ENCODE results near the gene BBS4. TPM values are rescaled to one million over a fixed set of nuclear protein-coding genes. Genes with fewer than 3 reads are reported as not detected.
A peak's percentile ranks its signal among the peaks of the same experiment; 100 is the strongest.

BBS4 gene
- total and polyA plus RNA-seq, 2 donors (not counting 1 experiment from before 2014, with no cell fraction given) = 13.3 to 34.9 TPM

DNA sequence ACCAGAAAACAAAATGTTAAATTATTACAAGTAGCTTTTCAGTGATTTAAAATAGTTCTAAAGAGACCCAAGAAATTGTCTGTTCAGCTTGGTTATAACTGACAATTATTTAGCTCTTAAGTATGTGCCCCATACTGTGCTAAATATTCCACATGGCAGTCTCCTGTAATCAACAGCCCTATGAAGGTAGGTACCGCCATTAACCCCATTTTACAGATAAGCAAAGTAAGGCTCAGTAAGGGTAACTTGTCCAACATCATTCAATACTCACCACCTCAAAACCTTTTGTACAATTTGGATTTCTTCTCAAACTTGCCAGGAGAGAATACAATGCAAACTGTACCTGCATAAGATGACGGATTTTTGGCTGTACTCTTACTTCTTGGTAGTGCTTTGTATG is 63.7 kb downstream of the BBS4 start:
- no peaks in the 10 kb centered on the region for H3K79me2 ChIP-seq (ENCODE audit: control insufficient read depth, insufficient read depth, low read length)
- H3K4me1 ChIP-seq (ENCODE audit: control insufficient read depth in 2 of 2, insufficient read depth in 2 of 2, low read length in 2 of 2) = peaks cover 12 to 13% of the 10 kb centered on the region in 2 donors
- intact Hi-C loops (cut with micrococcal nuclease) = no loop called here
- no peak overlapping the region for H3K27ac ChIP-seq (ENCODE audit: low read length in 2 of 2)
- DNase-seq (no peak), ATAC-seq (ENCODE audit: low read depth) (no peak)
- H2AFZ ChIP-seq (ENCODE audit: insufficient read depth, low read depth, low read length, poor library complexity, severe bottlenecking) = no peak overlapping the region
- TF ChIP-seq, protein P1, sequence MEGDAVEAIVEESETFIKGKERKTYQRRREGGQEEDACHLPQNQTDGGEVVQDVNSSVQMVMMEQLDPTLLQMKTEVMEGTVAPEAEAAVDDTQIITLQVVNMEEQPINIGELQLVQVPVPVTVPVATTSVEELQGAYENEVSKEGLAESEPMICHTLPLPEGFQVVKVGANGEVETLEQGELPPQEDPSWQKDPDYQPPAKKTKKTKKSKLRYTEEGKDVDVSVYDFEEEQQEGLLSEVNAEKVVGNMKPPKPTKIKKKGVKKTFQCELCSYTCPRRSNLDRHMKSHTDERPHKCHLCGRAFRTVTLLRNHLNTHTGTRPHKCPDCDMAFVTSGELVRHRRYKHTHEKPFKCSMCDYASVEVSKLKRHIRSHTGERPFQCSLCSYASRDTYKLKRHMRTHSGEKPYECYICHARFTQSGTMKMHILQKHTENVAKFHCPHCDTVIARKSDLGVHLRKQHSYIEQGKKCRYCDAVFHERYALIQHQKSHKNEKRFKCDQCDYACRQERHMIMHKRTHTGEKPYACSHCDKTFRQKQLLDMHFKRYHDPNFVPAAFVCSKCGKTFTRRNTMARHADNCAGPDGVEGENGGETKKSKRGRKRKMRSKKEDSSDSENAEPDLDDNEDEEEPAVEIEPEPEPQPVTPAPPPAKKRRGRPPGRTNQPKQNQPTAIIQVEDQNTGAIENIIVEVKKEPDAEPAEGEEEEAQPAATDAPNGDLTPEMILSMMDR (IDR thresholded peaks at IDR 0.05) = no peak
- TF ChIP-seq EZH2 (IDR thresholded peaks at IDR 0.05; ENCODE audit: borderline replicate concordance, insufficient read depth, low read depth, low read length, poor library complexity, severe bottlenecking) = no peak
- no peaks in the 10 kb centered on the region for H3K27me3 ChIP-seq (replicated peaks in 1 of 4; ENCODE audit: control extremely low read depth in 1 of 4, control insufficient read depth in 3 of 4, insufficient read depth in 4 of 4, low read length in 3 of 4)
- H4K20me1 ChIP-seq (ENCODE audit: control insufficient read depth, insufficient read depth, low read length, poor library complexity, severe bottlenecking) = no peaks in the 10 kb centered on the region
- peaks cover 18% of the 10 kb centered on the region for H3K4me1 Mint-ChIP-seq
- H3K4me3 ChIP-seq (ENCODE audit: control extremely low read depth in 1 of 5, extremely low read depth in 1 of 5, insufficient read depth in 1 of 5, low read depth in 2 of 5, low read length in 4 of 5) = no peak overlapping the region
- H3K9ac ChIP-seq (ENCODE audit: low read length) = no peak overlapping the region
- no peaks in the 10 kb centered on the region for H3K9me3 ChIP-seq (ENCODE audit: control extremely low read depth in 1 of 3, control insufficient read depth in 2 of 3, insufficient read depth in 1 of 3, low read length in 2 of 3)
- CTCF ChIA-PET = interaction anchor here (3.8 kb wide), 1 partner anchor 27 kb away, joined by 25 read pairs; no protein-coding TSS in a partner anchor
- WGBS (ENCODE audit: insufficient coverage) = no CpG with 5 or more reads among the region's 2 CpGs
- H3K27ac Mint-ChIP-seq = no peak overlapping the region
- H3K4me2 ChIP-seq (replicated peaks; ENCODE audit: low read depth, low read length, poor library complexity, severe bottlenecking) = no peak overlapping the region
- H3K27me3 Mint-ChIP-seq = no peaks in the 10 kb centered on the region
- POLR2A ChIA-PET = no interaction called here
- no peak overlapping the region for H3K4me3 Mint-ChIP-seq
- H3K36me3 ChIP-seq (replicated peaks in 1 of 2; ENCODE audit: control extremely low read depth in 1 of 2, control insufficient read depth in 1 of 2, extremely low read depth in 1 of 2, insufficient read depth in 2 of 2, low read length in 1 of 2) = peaks cover 0 to 45% of the 10 kb centered on the region in 2 experiments
- peaks cover 2% of the 10 kb centered on the region for H3K9me3 Mint-ChIP-seq (ENCODE audit: insufficient read depth)

- H3K4me2 ChIP-seq (replicated peaks; ENCODE audit: low read depth, low read length, poor library complexity, severe bottlenecking) = no peak overlapping the region
- peak; percentile 48 for DNase-seq
- Mint-ChIP-seq H3K27me3 (no peaks in the 10 kb centered on the region), H3K4me1 (peaks cover 18% of the 10 kb centered on the region), H3K27ac (peak overlapping the region; percentile 78), H3K9me3 (ENCODE audit: insufficient read depth) (no peaks in the 10 kb centered on the region), H3K4me3 (no peak overlapping the region)
- ChIA-PET POLR2A (no interaction called here), CTCF (interaction anchor here (1.2 to 3.8 kb wide), 2 partner anchors 9 to 29 kb away, joined by 3 to 25 read pairs; no protein-coding TSS in a partner anchor)
- ATAC-seq (ENCODE audit: low read depth) = peak; percentile 36
- WGBS (ENCODE audit: insufficient coverage) = 24% methylated on average over 4 of the region's 9 CpGs
- no peak overlapping the region for H2AFZ ChIP-seq (ENCODE audit: insufficient read depth, low read depth, low read length, poor library complexity, severe bottlenecking)
- TF ChIP-seq EZH2 (IDR thresholded peaks at IDR 0.05; ENCODE audit: borderline replicate concordance, insufficient read depth, low read depth, low read length, poor library complexity, severe bottlenecking) = no peak
- TF ChIP-seq, protein P1 (IDR thresholded peaks at IDR 0.05) = no peak
- H3K27ac ChIP-seq (ENCODE audit: low read length in 2 of 2) = peak overlapping the region in 1 of 2 donors; percentile 35
- no peak overlapping the region for H3K4me3 ChIP-seq (ENCODE audit: control extremely low read depth in 1 of 5, extremely low read depth in 1 of 5, insufficient read depth in 1 of 5, low read depth in 2 of 5, low read length in 4 of 5)
- no peaks in the 10 kb centered on the region for H3K27me3 ChIP-seq (replicated peaks in 1 of 4; ENCODE audit: control extremely low read depth in 1 of 4, control insufficient read depth in 3 of 4, insufficient read depth in 4 of 4, low read length in 3 of 4)
- H3K9me3 ChIP-seq (ENCODE audit: control extremely low read depth in 1 of 3, control insufficient read depth in 2 of 3, insufficient read depth in 1 of 3, low read length in 2 of 3) = no peaks in the 10 kb centered on the region
- intact Hi-C loops (cut with micrococcal nuclease) = no loop called here
- H3K9ac ChIP-seq (ENCODE audit: low read length) = no peak overlapping the region
- H3K4me1 ChIP-seq (ENCODE audit: control insufficient read depth in 2 of 2, insufficient read depth in 2 of 2, low read length in 2 of 2) = peaks cover 12 to 13% of the 10 kb centered on the region in 2 donors
- H3K36me3 ChIP-seq (replicated peaks in 1 of 2; ENCODE audit: control extremely low read depth in 1 of 2, control insufficient read depth in 1 of 2, extremely low read depth in 1 of 2, insufficient read depth in 2 of 2, low read length in 1 of 2) = peaks cover 2 to 67% of the 10 kb centered on the region in 2 experiments
- no peaks in the 10 kb centered on the region for H4K20me1 ChIP-seq (ENCODE audit: control insufficient read depth, insufficient read depth, low read length, poor library complexity, severe bottlenecking)
- no peaks in the 10 kb centered on the region for H3K79me2 ChIP-seq (ENCODE audit: control insufficient read depth, insufficient read depth, low read length)
Observed at GRCh38 chr15:72751751-72752455, 65.9 kb downstream of the BBS4 start.
